COLO829 (cell line): ENCODE data around the gene NTF3.

Source experiments
- DNase-seq: peaks from one replicate; pipeline ENCODE4 v3.0.0; 2012; ENCODE audit warnings: low spot score

NTF3 gene

DNA sequence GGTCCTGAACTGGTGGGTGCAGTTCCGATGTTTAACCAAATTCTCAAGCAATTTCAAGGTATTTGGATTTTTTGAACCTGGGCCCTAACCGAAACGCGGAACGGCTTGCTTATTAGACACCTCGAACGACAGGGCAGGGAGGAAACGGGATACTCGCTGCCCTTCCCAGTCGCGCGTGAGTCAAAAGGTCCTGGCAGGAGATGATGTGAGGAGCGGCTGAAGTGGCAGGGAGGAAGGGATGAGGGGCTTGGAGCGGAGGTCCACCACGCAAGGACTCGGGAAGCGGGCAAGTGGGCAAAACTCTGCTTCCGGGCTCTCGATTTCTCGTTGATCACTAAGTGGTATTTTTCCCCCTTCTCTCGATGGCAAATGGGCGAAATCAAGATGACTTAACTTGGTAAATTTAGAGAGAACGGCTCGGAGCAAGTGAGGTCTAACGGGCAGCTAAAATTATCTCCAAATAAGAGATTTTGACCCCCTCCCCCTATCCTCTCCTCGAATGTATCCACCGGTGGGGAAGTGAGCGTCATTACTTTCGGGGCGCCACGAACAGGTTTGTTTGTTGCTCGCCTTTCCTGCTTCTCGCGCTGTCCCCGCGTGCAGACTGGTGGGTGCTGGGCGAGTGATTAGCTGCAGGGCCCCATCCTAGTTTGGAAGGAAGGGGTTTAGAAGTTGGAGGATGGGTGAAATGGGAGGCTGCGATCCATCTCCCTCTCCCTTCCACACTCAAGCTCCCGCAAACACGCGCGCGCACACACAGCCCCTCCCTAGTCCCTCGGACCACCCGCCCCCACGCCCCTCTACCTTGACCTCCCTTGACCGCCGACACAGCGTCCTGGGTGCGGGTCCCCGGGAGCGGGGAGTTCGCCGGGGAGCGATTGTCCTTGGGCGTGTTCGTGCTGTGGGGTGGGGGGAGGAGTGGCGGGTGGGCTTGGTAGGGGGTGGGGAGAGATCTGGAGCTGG is 986 bp upstream of the NTF3 start:
- DNase-seq, result no peak

GRCh38 chr12:5433081-5433844 is 1.4 kb downstream of the NTF3 start:
- DNase-seq, result no peak

- no peak for DNase-seq
Measured at GRCh38 chr12:5433845-5434646, 2.1 kb downstream of the NTF3 start.

GRCh38 chr12:5434647-5435560 is 3.0 kb downstream of the NTF3 start:
- DNase-seq, result no peak

- DNase-seq, result no peak
Measured at GRCh38 chr12:5437182-5437583, 5.3 kb downstream of the NTF3 start.

DNA sequence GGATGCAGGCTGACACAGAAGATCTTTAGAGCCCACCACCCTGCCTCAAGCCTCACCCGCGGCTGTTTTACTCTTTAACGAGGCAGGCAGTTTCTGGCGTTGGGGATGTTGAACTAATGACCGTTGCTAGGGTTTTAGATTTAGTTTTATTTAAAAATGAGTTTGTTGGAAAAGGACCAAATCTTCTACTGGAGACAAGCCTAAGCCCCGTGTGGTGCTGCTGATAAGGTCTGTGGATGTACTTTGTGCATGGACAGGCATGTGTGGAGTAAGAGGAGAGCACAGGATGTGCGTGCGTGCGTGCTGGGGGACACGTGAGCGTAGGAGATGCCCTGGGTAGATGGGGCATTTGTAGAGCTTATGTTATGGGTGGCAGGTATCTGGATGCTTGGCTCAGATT is 5.7 kb downstream of the NTF3 start:
- DNase-seq, result no peak

GRCh38 chr12:5438671-5439200 is 6.8 kb downstream of the NTF3 start:
- DNase-seq, result no peak

DNA sequence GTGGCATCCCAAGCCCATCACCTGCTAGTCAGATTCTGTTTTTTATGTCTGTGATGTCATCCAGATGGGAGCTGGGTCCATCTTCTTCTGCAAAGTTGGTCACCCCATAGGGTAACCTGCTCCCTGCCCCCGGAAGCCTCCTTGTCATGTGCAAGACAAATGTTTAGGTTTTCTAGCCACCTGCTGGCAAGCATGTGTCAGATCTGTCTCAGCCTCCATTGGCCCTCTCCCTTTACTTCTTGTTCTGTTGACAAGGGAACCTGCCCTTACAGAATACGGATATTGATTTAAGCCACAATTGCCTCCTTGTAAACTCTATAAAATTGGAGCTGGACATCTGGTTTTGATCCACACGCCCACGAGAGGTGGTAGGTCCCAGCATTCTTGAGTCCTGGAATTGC is 7.5 kb downstream of the NTF3 start:
- no peak for DNase-seq

DNA sequence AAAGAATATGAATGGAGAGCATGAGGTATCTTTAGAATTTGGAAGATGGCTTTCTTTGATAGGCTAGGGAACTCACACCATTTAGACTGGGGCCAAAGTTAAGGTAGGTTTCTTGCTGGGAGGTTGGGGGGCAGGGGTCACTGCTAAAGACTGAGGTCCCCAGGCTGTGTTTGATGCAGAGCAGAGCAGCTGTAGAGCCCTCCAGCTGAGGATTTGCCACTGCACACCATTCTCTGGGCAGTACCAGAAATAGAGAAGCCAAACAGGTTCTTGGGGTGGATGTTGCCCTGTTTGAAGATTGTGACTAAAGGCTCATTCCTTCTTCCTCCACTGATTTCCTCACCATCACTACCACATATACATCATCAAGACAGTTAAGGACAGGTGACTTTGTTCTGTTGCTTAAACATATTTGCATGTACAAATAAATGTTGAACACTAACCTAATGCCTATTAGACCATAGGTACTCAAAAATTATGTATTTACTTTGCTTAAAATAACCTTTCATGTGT is 7.9 kb downstream of the NTF3 start:
- no peak for DNase-seq

- DNase-seq, result no peak
Measured at GRCh38 chr12:5440978-5441377, 9.1 kb downstream of the NTF3 start.

DNA sequence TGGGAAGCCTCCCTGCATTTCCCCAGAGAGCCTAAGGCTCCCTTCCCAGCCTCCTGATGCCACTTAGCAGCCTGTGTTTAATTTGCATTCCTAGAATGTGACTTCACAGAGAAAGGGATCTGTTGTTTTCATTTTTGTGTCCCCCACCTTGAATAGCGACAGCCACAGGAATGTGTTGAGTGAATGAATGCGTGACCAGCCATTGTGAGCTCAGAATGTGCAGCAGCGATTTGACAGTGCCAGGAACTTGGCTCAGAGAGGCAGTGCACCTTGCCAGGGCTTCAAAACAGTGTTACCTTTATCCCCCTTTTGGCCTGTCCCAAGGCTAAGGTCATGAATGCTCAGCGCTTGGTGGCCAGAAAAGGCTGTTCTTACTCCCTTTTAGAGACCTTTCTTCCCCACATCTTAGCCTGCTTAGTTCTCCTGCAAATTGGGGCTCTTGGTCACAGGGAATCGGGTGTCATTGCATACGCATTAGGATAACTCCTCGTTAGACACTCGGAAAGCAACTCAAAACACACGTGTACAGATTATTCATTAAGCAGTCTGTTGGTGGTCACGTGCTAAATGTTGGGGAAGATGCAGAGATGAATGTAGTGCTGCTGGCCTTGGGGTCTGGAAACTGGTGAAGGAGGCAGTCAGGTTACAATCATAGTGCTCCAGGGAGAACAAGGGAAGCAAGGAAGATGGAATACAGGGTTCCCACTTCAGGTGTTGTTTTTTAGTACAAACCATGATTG is 9.8 kb downstream of the NTF3 start:
- no peak for DNase-seq

- DNase-seq, result peak; percentile 54
Measured at GRCh38 chr12:5442251-5443006, 10.5 kb downstream of the NTF3 start.

GRCh38 chr12:5444520-5444919 is 12.6 kb downstream of the NTF3 start:
- DNase-seq, result peak; percentile 38

DNA sequence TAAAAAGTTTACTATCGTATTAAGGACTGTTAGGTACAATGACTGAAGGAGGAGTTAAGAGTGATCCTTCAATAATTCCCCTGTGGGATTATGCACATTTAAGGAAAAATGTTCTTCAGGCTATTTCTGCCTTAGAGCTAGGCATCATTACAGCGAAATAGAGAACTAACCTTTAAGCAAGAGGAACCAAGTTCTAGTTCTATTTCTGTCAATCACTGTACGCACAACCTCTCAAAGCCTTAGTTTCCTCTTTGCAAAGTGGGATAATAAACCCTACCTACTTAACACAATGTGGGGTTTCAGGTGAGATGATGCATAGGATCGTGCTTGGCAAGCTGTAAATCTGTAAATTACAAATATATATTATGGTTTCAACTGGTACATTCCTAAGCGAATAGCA is 15.4 kb downstream of the NTF3 start:
- no peak for DNase-seq

DNA sequence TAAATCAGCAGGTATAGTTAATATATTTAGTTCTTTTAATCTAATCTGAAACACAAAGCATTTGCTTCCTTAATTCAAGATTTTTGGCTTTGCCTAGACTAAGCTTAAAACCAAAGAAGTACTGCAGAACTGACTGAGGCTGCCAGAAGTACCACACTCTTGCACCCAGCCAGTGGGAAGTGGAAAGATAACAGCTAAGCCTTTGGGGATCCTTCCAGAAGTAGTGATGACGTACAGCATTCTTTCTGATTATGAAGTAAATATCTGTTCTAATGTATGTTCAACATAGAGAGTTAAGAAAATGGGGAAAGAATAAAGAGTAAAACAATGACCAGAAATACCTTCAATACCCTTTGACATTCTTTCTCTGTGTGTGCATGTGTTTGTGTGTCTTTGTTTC is 19.3 kb downstream of the NTF3 start:
- DNase-seq, result no peak

DNA sequence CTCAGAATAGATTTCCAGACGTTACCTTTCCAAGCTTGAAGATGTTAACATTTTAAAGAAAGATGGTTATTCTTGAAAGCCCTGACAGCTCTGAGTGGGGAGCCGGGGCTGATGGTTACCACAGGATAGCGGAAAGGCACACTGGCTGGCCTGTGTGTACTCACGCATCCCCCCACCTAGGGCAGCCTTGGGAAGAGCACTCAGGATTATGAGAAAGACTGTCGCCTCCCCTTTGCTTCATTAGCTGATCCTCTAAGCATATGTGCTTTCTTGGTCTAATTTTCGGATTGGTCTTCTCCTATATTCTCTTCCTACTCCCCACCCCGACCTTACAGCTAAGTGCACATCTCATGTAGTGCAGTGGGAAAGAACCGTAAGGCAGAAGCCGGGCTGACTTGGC is 20.7 kb downstream of the NTF3 start:
- no peak for DNase-seq

DNA sequence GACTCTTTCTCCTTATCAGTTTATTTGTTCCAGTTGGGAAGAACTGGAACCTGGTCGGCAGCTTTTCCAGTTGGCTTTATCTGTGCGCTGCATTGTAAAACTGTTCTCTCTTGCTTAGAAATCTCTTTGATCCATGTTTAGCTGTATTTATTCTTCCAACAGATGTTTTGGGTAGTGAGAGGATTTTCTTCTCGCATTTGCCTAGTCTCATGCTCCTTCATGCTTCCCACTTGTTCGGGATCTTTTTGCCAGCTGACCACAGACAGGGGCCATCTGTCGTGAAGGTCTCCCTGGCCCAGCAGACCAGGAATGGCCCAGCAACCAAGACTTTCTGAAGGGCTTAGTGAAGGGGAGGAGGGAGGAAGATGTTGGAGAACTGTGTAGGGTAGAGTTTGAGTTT is 21.6 kb downstream of the NTF3 start:
- DNase-seq, result no peak

DNA sequence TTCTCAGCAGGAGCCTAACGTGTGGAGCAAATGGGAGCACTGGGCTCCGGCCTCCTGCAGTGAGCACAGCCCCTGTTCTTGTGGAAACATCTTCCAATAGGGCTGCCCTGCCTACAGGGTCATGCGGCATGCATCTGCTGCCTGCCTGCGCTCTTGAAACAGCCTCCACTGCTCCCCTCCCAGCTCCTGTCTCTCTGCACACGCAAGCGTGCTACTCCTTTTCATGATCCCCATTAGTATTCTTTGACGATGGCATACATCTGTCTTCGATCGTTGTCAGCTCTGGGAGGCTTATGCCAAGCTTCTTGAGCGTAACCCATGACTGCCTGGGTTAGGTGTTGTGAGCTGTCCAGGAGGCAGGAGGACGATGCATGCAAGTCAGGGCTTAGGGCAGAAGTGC is 23.1 kb downstream of the NTF3 start:
- DNase-seq, result no peak

GRCh38 chr12:5456030-5456429 is 24.1 kb downstream of the NTF3 start:
- DNase-seq, result no peak
